ENCODE results near the gene PIP4K2A. TPM values are rescaled to one million over a fixed set of nuclear protein-coding genes. Genes with fewer than 3 reads are reported as not detected.

Gene PIP4K2A
- total RNA-seq, 2 donors from 2014 or later: 42.6 to 58.6 TPM

- no peak overlapping the region for H3K27ac ChIP-seq
- ATAC-seq (ENCODE audit: insufficient number of reproducible peaks, low FRiP score, low read depth): no peak
- no peak for TF ChIP-seq CTCF (IDR thresholded peaks at IDR 0.05)
- H3K27me3 ChIP-seq (replicated peaks; ENCODE audit: insufficient read depth): no peaks in the 10 kb centered on the region
- no peak for DNase-seq (ENCODE audit: low spot score)
- no peaks in the 10 kb centered on the region for H3K36me3 ChIP-seq
- H3K9me3 ChIP-seq: no peaks in the 10 kb centered on the region
- no peak overlapping the region for H3K4me3 ChIP-seq
- H3K4me1 ChIP-seq (ENCODE audit: control insufficient read depth in 1 of 2, low read depth in 2 of 2): peaks cover 19 to 64% of the 10 kb centered on the region in 2 donors
Observed at GRCh38 chr10:22702348-22702747, 12.0 kb downstream of the PIP4K2A start.

- TF ChIP-seq CTCF (IDR thresholded peaks at IDR 0.05): no peak
- H3K4me3 ChIP-seq: no peak overlapping the region
- DNase-seq (ENCODE audit: low spot score): no peak
- H3K4me1 ChIP-seq (ENCODE audit: control insufficient read depth in 1 of 2, low read depth in 2 of 2): peaks cover 25 to 64% of the 10 kb centered on the region in 2 donors
- no peaks in the 10 kb centered on the region for H3K36me3 ChIP-seq
- H3K27me3 ChIP-seq (replicated peaks; ENCODE audit: insufficient read depth): no peaks in the 10 kb centered on the region
- ATAC-seq (ENCODE audit: insufficient number of reproducible peaks, low FRiP score, low read depth): no peak
- no peak overlapping the region for H3K27ac ChIP-seq
- no peaks in the 10 kb centered on the region for H3K9me3 ChIP-seq
Observed at GRCh38 chr10:22701132-22701826, 13.1 kb downstream of the PIP4K2A start.

GRCh38 chr10:22700489-22700888 lies 13.9 kb downstream of the PIP4K2A start:
- Histone ChIP-seq H3K4me1 (ENCODE audit: control insufficient read depth in 1 of 2, low read depth in 2 of 2) (peaks cover 25 to 68% of the 10 kb centered on the region in 2 donors), H3K4me3 (no peak overlapping the region), H3K36me3 (no peaks in the 10 kb centered on the region), H3K27me3 (replicated peaks; ENCODE audit: insufficient read depth) (no peaks in the 10 kb centered on the region), H3K9me3 (no peaks in the 10 kb centered on the region), H3K27ac (no peak overlapping the region)
- TF ChIP-seq CTCF (IDR thresholded peaks at IDR 0.05): no peak
- ATAC-seq (ENCODE audit: insufficient number of reproducible peaks, low FRiP score, low read depth) (no peak), DNase-seq (ENCODE audit: low spot score) (no peak)

- no peak for DNase-seq (ENCODE audit: low spot score)
- no peak for TF ChIP-seq CTCF (IDR thresholded peaks at IDR 0.05)
- H3K27me3 ChIP-seq (replicated peaks; ENCODE audit: insufficient read depth): no peaks in the 10 kb centered on the region
- H3K4me1 ChIP-seq (ENCODE audit: control insufficient read depth in 1 of 2, low read depth in 2 of 2): peaks cover 25 to 67% of the 10 kb centered on the region in 2 donors
- no peaks in the 10 kb centered on the region for H3K36me3 ChIP-seq
- H3K27ac ChIP-seq: no peak overlapping the region
- no peak for ATAC-seq (ENCODE audit: insufficient number of reproducible peaks, low FRiP score, low read depth)
- no peak overlapping the region for H3K4me3 ChIP-seq
- no peaks in the 10 kb centered on the region for H3K9me3 ChIP-seq
Observed at GRCh38 chr10:22699976-22700375, 14.4 kb downstream of the PIP4K2A start.

GRCh38 chr10:22698941-22699440 lies 15.4 kb downstream of the PIP4K2A start:
- H3K4me3 ChIP-seq: no peak overlapping the region
- peaks cover 31 to 70% of the 10 kb centered on the region in 2 donors for H3K4me1 ChIP-seq (ENCODE audit: control insufficient read depth in 1 of 2, low read depth in 2 of 2)
- DNase-seq (ENCODE audit: low spot score) (no peak), ATAC-seq (ENCODE audit: insufficient number of reproducible peaks, low FRiP score, low read depth) (no peak)
- no peaks in the 10 kb centered on the region for H3K36me3 ChIP-seq
- H3K27ac ChIP-seq: no peak overlapping the region
- no peak for TF ChIP-seq CTCF (IDR thresholded peaks at IDR 0.05)
- H3K9me3 ChIP-seq: no peaks in the 10 kb centered on the region
- H3K27me3 ChIP-seq (replicated peaks; ENCODE audit: insufficient read depth): no peaks in the 10 kb centered on the region
